HG02973 (cell line): ENCODE results near the gene CAT.

Experiments used
- ATAC-seq: cut with Tn5 transposase; IDR thresholded peaks from one replicate; pipeline ENCODE4 v1.9.1; 2021; ENCODE audit warnings: moderate library complexity; ENCODE audit not compliant: unreplicated experiment

The CAT gene

GRCh38 chr11:34438529-34439507, at the start of gene CAT:
CAT (plus strand) TSS chr11:34438934; CDS start chr11:34439014, 80 bp downstream.
- peak; percentile 96 for ATAC-seq

- ATAC-seq = no peak
Observed at GRCh38 chr11:34394771-34395300, 43.9 kb upstream of the CAT start.

GRCh38 chr11:34395916-34396550, 42.7 kb upstream of the CAT start:
- ATAC-seq = no peak

GRCh38 chr11:34397120-34397519, 41.6 kb upstream of the CAT start:
- ATAC-seq = no peak

GRCh38 chr11:34397811-34398210, 40.9 kb upstream of the CAT start:
- no peak for ATAC-seq

- ATAC-seq = no peak
Observed at GRCh38 chr11:34403431-34403830, 35.3 kb upstream of the CAT start.

- no peak for ATAC-seq
Observed at GRCh38 chr11:34404280-34404679, 34.5 kb upstream of the CAT start.

- no peak for ATAC-seq
Observed at GRCh38 chr11:34405079-34405858, 33.5 kb upstream of the CAT start.

- ATAC-seq = no peak
Observed at GRCh38 chr11:34406413-34406812, 32.3 kb upstream of the CAT start.

- ATAC-seq = no peak
Observed at GRCh38 chr11:34407121-34407813, 31.5 kb upstream of the CAT start.

- no peak for ATAC-seq
Observed at GRCh38 chr11:34408580-34409172, 30.1 kb upstream of the CAT start.

- no peak for ATAC-seq
Observed at GRCh38 chr11:34411111-34411510, 27.6 kb upstream of the CAT start.

GRCh38 chr11:34411791-34412190, 26.9 kb upstream of the CAT start:
- ATAC-seq = no peak

GRCh38 chr11:34413263-34413662, 25.5 kb upstream of the CAT start:
- ATAC-seq = no peak

GRCh38 chr11:34415538-34415937, 23.2 kb upstream of the CAT start:
- no peak for ATAC-seq

- ATAC-seq = no peak
Observed at GRCh38 chr11:34416088-34416487, 22.6 kb upstream of the CAT start.

- ATAC-seq = no peak
Observed at GRCh38 chr11:34416766-34417165, 22.0 kb upstream of the CAT start.

- ATAC-seq = no peak
Observed at GRCh38 chr11:34417202-34417601, 21.5 kb upstream of the CAT start.

- ATAC-seq = no peak
Observed at GRCh38 chr11:34419158-34419557, 19.6 kb upstream of the CAT start.

GRCh38 chr11:34423300-34423699, 15.4 kb upstream of the CAT start:
- no peak for ATAC-seq
